Head of caudate nucleus (tissue), 42 donors: ENCODE results near the gene GABBR2.

Experiments
- DNase-seq, 42 donors: peaks; one replicate each; pipeline versions ENCODE4 v3.0.0 to v3.0.0-alpha.2; 2020 to 2021; ENCODE audit warnings: mixed read lengths in 7 of 42
- intact Hi-C: fragments of 100-400 bp; cut with DNase I; formaldehyde crosslinking; loops from one replicate; pipeline ENCODE4 v1.15.0; 2022

Gene GABBR2

GRCh38 chr9:98314381-98315066, 394.2 kb downstream of the GABBR2 start:
- intact Hi-C loops = loop anchor here (5.0 kb wide), 1 partner anchor 458 kb away; no protein-coding TSS in a partner anchor
- DNase-seq = no peak

GRCh38 chr9:98312365-98312764, 396.4 kb downstream of the GABBR2 start:
- intact Hi-C loops = no loop called here
- DNase-seq = no peak

GRCh38 chr9:98311541-98311940, 397.2 kb downstream of the GABBR2 start:
- intact Hi-C loops = no loop called here
- no peak for DNase-seq

GRCh38 chr9:98310752-98311392, 397.9 kb downstream of the GABBR2 start:
- intact Hi-C loops = no loop called here
- DNase-seq = no peak

- no peak for DNase-seq
- intact Hi-C loops = no loop called here
Measured at GRCh38 chr9:98306384-98307145, 402.2 kb downstream of the GABBR2 start.

GRCh38 chr9:98304381-98304780, 404.4 kb downstream of the GABBR2 start:
- no peak for DNase-seq
- intact Hi-C loops = no loop called here

GRCh38 chr9:98303633-98304125, 405.1 kb downstream of the GABBR2 start:
- DNase-seq = no peak
- intact Hi-C loops = no loop called here

- DNase-seq = no peak
- intact Hi-C loops = no loop called here
Measured at GRCh38 chr9:98302938-98303632, 405.6 kb downstream of the GABBR2 start.

GRCh38 chr9:98302150-98302549, 406.6 kb downstream of the GABBR2 start:
- intact Hi-C loops = no loop called here
- DNase-seq = no peak

GRCh38 chr9:98300611-98301010, 408.1 kb downstream of the GABBR2 start:
- DNase-seq = no peak
- intact Hi-C loops = no loop called here

- DNase-seq = no peak
- intact Hi-C loops = no loop called here
Measured at GRCh38 chr9:98298476-98298875, 410.3 kb downstream of the GABBR2 start.

- intact Hi-C loops = no loop called here
Measured at GRCh38 chr9:98295824-98296223, 412.9 kb downstream of the GABBR2 start.

GRCh38 chr9:98291820-98292219, 416.9 kb downstream of the GABBR2 start:
- intact Hi-C loops = no loop called here
- DNase-seq = no peak

More at GRCh38 chr9:98295824-98296223, 412.9 kb downstream of the GABBR2 start:
- DNase-seq = no peak

GRCh38 chr9:98290411-98290810, 418.3 kb downstream of the GABBR2 start:
- DNase-seq = no peak
- intact Hi-C loops = no loop called here

- DNase-seq = no peak
- intact Hi-C loops = no loop called here
Measured at GRCh38 chr9:98289614-98290201, 419.0 kb downstream of the GABBR2 start.

GRCh38 chr9:98288881-98289280, 419.9 kb downstream of the GABBR2 start:
- intact Hi-C loops = no loop called here
- no peak for DNase-seq

GRCh38 chr9:98287384-98287783, 421.4 kb downstream of the GABBR2 start:
- no peak for DNase-seq
- intact Hi-C loops = no loop called here

- intact Hi-C loops = no loop called here
- DNase-seq = peak in 2 of 42 donors; percentile 8 to 38
Measured at GRCh38 chr9:98285446-98285845, 423.3 kb downstream of the GABBR2 start.

GRCh38 chr9:98284754-98285153, 424.0 kb downstream of the GABBR2 start:
- DNase-seq = no peak
- intact Hi-C loops = no loop called here
